PFSK-1 (cell line): Measurements from ENCODE around the gene CCSER1.

Experiments used
- FOXP2 ChIP-seq: optimal IDR thresholded peaks from 2 replicates; pipeline ENCODE3; 2011; ENCODE audit warnings: borderline replicate concordance, control low read depth, inconsistent platforms; ENCODE audit not compliant: insufficient read depth; ENCODE audit errors: extremely low read length, extremely low read depth
- POLR2AphosphoS5 ChIP-seq: IDR thresholded peaks from 2 replicates; pipeline ENCODE4 v1.6.1; 2012; ENCODE audit warnings: low read depth, mild to moderate bottlenecking, control low read depth, low read length, moderate library complexity
- SIN3A ChIP-seq: IDR thresholded peaks from 2 replicates; pipeline ENCODE4 v1.6.1; 2012; ENCODE audit warnings: mild to moderate bottlenecking, low read length, moderate library complexity, borderline replicate concordance; ENCODE audit not compliant: insufficient read depth
- TAF1 ChIP-seq: IDR thresholded peaks from 2 replicates; pipeline ENCODE4 v1.6.1; 2012; ENCODE audit warnings: low read length, control low read depth, borderline replicate concordance; ENCODE audit not compliant: insufficient read depth
- TF ChIP-seq, protein P1 (sequence below), 2 experiments: IDR thresholded peaks; 2 replicates each; pipeline versions ENCODE4 v1.6.1 to v1.8.0; 2011 to 2012; ENCODE audit warnings: low read depth in 2 of 2, low read length in 2 of 2, control low read depth in 1 of 2, inconsistent platforms in 1 of 2, mild to moderate bottlenecking in 1 of 2, moderate library complexity in 1 of 2; ENCODE audit not compliant: insufficient read depth in 1 of 2

The CCSER1 gene

DNA sequence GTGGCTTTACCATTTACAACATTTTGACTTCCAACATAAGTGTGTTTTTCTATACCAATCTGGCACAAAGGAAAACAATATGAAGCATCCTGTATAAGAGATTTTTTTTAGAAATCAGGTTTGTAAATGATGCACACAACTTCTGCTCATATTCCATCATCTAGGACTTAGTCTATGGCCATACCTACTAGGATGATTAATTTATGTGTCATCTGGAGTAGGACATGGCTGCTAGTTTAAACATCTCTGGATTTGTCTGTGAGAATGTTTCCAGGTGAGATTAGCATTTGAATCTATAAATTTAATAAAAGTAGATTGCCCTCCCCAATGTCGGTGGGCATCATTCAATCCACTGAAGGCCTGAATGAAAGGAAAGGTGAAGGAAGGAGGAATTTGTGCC is 1493.8 kb downstream of the CCSER1 start:
- TF ChIP-seq POLR2AphosphoS5 (no peak), FOXP2 (no peak), TAF1 (no peak), SIN3A (no peak)
- TF ChIP-seq, protein P1, sequence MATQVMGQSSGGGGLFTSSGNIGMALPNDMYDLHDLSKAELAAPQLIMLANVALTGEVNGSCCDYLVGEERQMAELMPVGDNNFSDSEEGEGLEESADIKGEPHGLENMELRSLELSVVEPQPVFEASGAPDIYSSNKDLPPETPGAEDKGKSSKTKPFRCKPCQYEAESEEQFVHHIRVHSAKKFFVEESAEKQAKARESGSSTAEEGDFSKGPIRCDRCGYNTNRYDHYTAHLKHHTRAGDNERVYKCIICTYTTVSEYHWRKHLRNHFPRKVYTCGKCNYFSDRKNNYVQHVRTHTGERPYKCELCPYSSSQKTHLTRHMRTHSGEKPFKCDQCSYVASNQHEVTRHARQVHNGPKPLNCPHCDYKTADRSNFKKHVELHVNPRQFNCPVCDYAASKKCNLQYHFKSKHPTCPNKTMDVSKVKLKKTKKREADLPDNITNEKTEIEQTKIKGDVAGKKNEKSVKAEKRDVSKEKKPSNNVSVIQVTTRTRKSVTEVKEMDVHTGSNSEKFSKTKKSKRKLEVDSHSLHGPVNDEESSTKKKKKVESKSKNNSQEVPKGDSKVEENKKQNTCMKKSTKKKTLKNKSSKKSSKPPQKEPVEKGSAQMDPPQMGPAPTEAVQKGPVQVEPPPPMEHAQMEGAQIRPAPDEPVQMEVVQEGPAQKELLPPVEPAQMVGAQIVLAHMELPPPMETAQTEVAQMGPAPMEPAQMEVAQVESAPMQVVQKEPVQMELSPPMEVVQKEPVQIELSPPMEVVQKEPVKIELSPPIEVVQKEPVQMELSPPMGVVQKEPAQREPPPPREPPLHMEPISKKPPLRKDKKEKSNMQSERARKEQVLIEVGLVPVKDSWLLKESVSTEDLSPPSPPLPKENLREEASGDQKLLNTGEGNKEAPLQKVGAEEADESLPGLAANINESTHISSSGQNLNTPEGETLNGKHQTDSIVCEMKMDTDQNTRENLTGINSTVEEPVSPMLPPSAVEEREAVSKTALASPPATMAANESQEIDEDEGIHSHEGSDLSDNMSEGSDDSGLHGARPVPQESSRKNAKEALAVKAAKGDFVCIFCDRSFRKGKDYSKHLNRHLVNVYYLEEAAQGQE (IDR thresholded peaks at IDR 0.05; ENCODE audit: insufficient read depth in 1 of 2, low read depth in 2 of 2, low read length in 2 of 2), result no peak

DNA sequence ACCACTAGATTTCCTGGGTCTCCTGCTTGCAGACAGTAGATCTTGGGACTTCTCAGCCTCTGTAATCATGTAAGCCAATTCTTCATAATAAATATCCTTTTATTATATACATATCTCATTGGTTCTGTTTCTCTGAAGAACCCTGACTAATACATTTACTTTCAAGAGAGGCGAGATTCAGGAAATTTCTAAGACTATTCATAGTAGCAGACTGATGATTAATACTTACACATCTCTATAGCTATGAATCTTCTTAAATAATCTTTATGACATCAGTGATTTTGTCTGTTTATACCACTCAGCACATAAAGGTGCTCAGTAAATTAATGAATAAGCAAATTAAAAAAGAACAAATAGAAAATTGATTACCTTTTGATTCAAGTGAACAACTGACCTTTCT is 1494.3 kb downstream of the CCSER1 start:
- TF ChIP-seq, protein P1 (IDR thresholded peaks at IDR 0.05; ENCODE audit: insufficient read depth in 1 of 2, low read depth in 2 of 2, low read length in 2 of 2), result no peak
- no peak for TF ChIP-seq SIN3A
- no peak for TF ChIP-seq POLR2AphosphoS5
- TF ChIP-seq FOXP2, result no peak
- no peak for TF ChIP-seq TAF1

DNA sequence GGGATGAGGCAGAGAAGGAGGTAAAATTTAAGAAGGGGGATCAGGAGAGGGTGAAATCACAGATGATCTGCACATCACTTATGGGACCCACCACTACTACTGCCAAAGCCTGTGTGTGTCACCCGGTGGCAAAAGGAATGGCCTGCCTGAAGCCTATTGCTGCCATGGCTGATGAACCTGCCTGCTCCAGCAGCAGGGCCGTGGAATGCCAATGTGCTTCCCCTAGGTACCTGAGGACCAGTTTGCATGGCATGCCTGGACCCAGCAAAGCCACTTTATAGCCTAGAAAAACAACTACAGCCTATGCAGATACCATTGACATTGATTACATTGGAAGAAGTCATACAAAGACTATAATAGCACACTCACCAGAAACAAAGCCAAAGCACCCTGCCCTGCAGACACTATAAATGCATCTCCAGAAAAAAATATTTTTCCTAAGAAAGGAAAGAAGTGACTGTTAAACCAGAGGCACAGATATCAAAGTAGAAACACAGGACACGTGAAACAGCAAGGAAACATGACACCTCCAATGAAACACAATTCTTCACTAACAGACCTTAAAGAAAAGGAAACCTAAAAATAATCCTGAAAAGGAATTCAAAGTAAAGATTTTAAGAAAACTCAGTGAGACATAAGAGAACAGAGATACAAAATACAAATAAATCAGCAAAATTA is 1495.9 kb downstream of the CCSER1 start:
- TF ChIP-seq, protein P1 (IDR thresholded peaks at IDR 0.05; ENCODE audit: insufficient read depth in 1 of 2, low read depth in 2 of 2, low read length in 2 of 2), result no peak
- TF ChIP-seq SIN3A (no peak), TAF1 (no peak), FOXP2 (no peak), POLR2AphosphoS5 (no peak)

DNA sequence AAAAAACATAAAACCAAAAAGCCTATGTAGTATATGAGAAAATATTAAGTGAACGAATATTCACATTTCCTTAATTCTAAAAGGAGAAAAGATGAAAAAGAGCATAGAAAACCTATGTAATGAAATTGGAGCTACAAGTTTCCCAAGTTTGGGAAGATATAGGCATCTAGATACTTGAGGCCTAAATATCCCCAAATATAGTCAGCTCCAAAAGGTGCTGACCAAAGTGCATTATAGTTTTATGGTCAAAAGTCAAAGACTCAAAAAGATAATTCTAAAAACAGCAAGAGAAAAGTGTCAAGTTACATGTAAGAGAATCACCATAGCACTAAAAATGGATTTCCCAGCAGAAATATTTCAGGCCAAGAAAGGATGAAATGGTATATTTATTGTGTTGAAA is 1502.9 kb downstream of the CCSER1 start:
- TF ChIP-seq TAF1, result no peak
- no peak for TF ChIP-seq FOXP2
- TF ChIP-seq SIN3A, result no peak
- TF ChIP-seq POLR2AphosphoS5, result no peak
- TF ChIP-seq, protein P1 (IDR thresholded peaks at IDR 0.05; ENCODE audit: insufficient read depth in 1 of 2, low read depth in 2 of 2, low read length in 2 of 2), result no peak
